Measurements from ENCODE around the gene RBP4. TPM values are rescaled to one million over a fixed set of nuclear protein-coding genes. Genes with fewer than 3 reads are reported as not detected.

The RBP4 gene
- 2.8 TPM for total RNA-seq

- DNase-seq: peak; percentile 11
Measured at GRCh38 chr10:93601146-93601773, at the start of gene RBP4. TSS of gene RBP4 (minus strand) at chr10:93601235. CDS start at chr10:93601028, 207 bp downstream.

GRCh38 chr10:93639791-93640190 is 38.8 kb upstream of the RBP4 start:
- DNase-seq: no peak

GRCh38 chr10:93630625-93631557 is 29.9 kb upstream of the RBP4 start:
- DNase-seq: peak; percentile 32

- DNase-seq: no peak
Measured at GRCh38 chr10:93629647-93630305, 28.7 kb upstream of the RBP4 start.

GRCh38 chr10:93628858-93629257 is 27.8 kb upstream of the RBP4 start:
- DNase-seq: no peak

GRCh38 chr10:93622942-93623341 is 21.9 kb upstream of the RBP4 start:
- DNase-seq: no peak

GRCh38 chr10:93620925-93621324 is 19.9 kb upstream of the RBP4 start:
- DNase-seq: no peak

GRCh38 chr10:93615576-93616235 is 14.7 kb upstream of the RBP4 start:
- DNase-seq: no peak

- DNase-seq: no peak
Measured at GRCh38 chr10:93614101-93614825, 13.2 kb upstream of the RBP4 start.

- DNase-seq: no peak
Measured at GRCh38 chr10:93613126-93613525, 12.1 kb upstream of the RBP4 start.

- DNase-seq: no peak
Measured at GRCh38 chr10:93612311-93612710, 11.3 kb upstream of the RBP4 start, which contains the start of gene PDE6C. TSS of gene PDE6C (plus strand) at chr10:93612537. CDS start at chr10:93612726, 189 bp downstream.

- DNase-seq: no peak
Measured at GRCh38 chr10:93608421-93608820, 7.4 kb upstream of the RBP4 start.

GRCh38 chr10:93604146-93604545 is 3.1 kb upstream of the RBP4 start:
- peak; percentile 8 for DNase-seq

GRCh38 chr10:93603023-93603422 is 2.0 kb upstream of the RBP4 start:
- DNase-seq: no peak

- DNase-seq: no peak
Measured at GRCh38 chr10:93601774-93602162, 733 bp upstream of the RBP4 start.

- DNase-seq: peak; percentile 64
Measured at GRCh38 chr10:93600446-93601145, 439 bp downstream of the RBP4 start.

- DNase-seq: no peak
Measured at GRCh38 chr10:93599778-93600177, 1.3 kb downstream of the RBP4 start.

- no peak for DNase-seq
Measured at GRCh38 chr10:93599335-93599734, 1.7 kb downstream of the RBP4 start.

- DNase-seq: no peak
Measured at GRCh38 chr10:93598157-93598556, 2.9 kb downstream of the RBP4 start.

- DNase-seq: no peak
Measured at GRCh38 chr10:93597075-93597599, 3.9 kb downstream of the RBP4 start.

GRCh38 chr10:93596539-93596938 is 4.5 kb downstream of the RBP4 start:
- no peak for DNase-seq

Measured in tongue (tissue), 2 donors.